HEK293 (cell line): Measurements from ENCODE around the gene DNAI1.

Source experiments
- CTCF ChIP-seq: fragments of 450-650 bp; formaldehyde crosslinking; IDR thresholded peaks from 2 replicates; pipeline ENCODE4 v1.5.1; 2016; ENCODE audit warnings: missing biosample characterization, missing genetic modification characterization
- REPIN1 ChIP-seq: fragments of 450-650 bp; formaldehyde crosslinking; IDR thresholded peaks from 2 replicates; pipeline ENCODE4 v1.5.1; 2017; ENCODE audit warnings: missing biosample characterization, missing genetic modification characterization, low read depth

GRCh38 chr9:34547960-34548611 is 89.5 kb downstream of the DNAI1 start:
- TF ChIP-seq REPIN1: no peak
- peak; percentile 81 for TF ChIP-seq CTCF (tag by site-specific recombination)
